ENCODE measurements around the gene SLC12A2.

DNA sequence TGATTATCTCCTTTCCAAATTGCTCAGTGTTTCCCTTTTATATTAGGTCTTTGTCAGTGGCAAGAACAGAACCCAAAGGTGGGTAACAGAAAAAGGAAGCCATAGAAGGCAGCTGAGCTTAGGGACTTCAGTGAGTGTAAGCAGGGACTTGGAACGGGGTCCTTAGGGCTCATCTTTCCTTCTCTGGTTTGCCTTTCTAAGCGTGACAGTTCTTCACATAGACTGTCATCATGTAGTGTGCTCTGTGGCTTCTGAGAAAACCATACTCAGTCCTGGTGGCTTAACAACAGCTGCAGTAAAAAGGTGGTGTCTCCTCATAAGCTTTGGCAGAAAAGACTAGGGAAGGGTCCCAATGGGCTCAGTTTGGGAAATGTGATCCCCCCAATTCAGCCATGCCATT lies 108.8 kb downstream of the SLC12A2 start:
- TF ChIP-seq, protein P1, sequence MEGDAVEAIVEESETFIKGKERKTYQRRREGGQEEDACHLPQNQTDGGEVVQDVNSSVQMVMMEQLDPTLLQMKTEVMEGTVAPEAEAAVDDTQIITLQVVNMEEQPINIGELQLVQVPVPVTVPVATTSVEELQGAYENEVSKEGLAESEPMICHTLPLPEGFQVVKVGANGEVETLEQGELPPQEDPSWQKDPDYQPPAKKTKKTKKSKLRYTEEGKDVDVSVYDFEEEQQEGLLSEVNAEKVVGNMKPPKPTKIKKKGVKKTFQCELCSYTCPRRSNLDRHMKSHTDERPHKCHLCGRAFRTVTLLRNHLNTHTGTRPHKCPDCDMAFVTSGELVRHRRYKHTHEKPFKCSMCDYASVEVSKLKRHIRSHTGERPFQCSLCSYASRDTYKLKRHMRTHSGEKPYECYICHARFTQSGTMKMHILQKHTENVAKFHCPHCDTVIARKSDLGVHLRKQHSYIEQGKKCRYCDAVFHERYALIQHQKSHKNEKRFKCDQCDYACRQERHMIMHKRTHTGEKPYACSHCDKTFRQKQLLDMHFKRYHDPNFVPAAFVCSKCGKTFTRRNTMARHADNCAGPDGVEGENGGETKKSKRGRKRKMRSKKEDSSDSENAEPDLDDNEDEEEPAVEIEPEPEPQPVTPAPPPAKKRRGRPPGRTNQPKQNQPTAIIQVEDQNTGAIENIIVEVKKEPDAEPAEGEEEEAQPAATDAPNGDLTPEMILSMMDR (IDR thresholded peaks at IDR 0.05 in 8 of 11, conservative IDR thresholded peaks at IDR 0.05 in 3 of 11): no peak
- TF ChIP-seq POLR2A (IDR thresholded peaks at IDR 0.05): no peak
